MM.1S (cell line): ENCODE data around the gene NRG3.

Experiments
- DNase-seq: peaks from one replicate; pipeline ENCODE4 v3.0.0-alpha.2; 2015
- H2AFZ ChIP-seq: fragments of 300-600 bp; sonication (generic); 2 replicates; pipeline ENCODE4 v1.6.0; 2016; ENCODE audit warnings: antibody characterized with exemption, low read length
- H3F3A ChIP-seq: fragments of 300-600 bp; sonication (generic); 2 replicates; pipeline ENCODE4 v1.6.1; 2016; ENCODE audit warnings: mild to moderate bottlenecking, antibody characterized with exemption, low read length, moderate library complexity, mixed read lengths; ENCODE audit not compliant: insufficient read depth
- H3K27ac ChIP-seq: fragments of 300-600 bp; sonication (generic); 2 replicates; pipeline ENCODE4 v1.5.1; 2016; ENCODE audit warnings: mild to moderate bottlenecking, low read length
- H3K27me3 ChIP-seq: fragments of 300-600 bp; sonication (generic); replicated peaks from 2 replicates; pipeline ENCODE4 v1.6.0; 2016; ENCODE audit warnings: low read length; ENCODE audit not compliant: insufficient read depth
- H3K36me3 ChIP-seq: fragments of 300-600 bp; sonication (generic); replicated peaks from 2 replicates; pipeline ENCODE4 v1.6.1; 2016; ENCODE audit warnings: mild to moderate bottlenecking, low read length, mixed read lengths; ENCODE audit not compliant: insufficient read depth
- H3K4me1 ChIP-seq: fragments of 300-600 bp; sonication (generic); 2 replicates; pipeline ENCODE4 v1.6.1; 2016; ENCODE audit warnings: low read length, mixed read lengths
- H3K4me2 ChIP-seq: fragments of 300-600 bp; sonication (generic); 2 replicates; pipeline ENCODE4 v1.6.0; 2016; ENCODE audit warnings: low read depth, low read length
- H3K4me3 ChIP-seq: fragments of 300-600 bp; sonication (generic); 2 replicates; pipeline ENCODE4 v1.5.1; 2016; ENCODE audit warnings: low read length, mixed read lengths
- H3K79me2 ChIP-seq: fragments of 300-600 bp; sonication (generic); 2 replicates; pipeline ENCODE4 v1.6.1; 2016; ENCODE audit warnings: mixed run types, low read length, mixed read lengths
- H3K9ac ChIP-seq: fragments of 300-600 bp; sonication (generic); 2 replicates; pipeline ENCODE4 v1.6.1; 2016; ENCODE audit warnings: low read length, mixed read lengths
- H3K9me2 ChIP-seq: fragments of 300-600 bp; sonication (generic); replicated peaks from 2 replicates; pipeline ENCODE4 v1.6.1; 2016; ENCODE audit warnings: mild to moderate bottlenecking, low read length, mixed read lengths; ENCODE audit not compliant: insufficient read depth
- H3K9me3 ChIP-seq: fragments of 300-600 bp; sonication (generic); replicated peaks from 2 replicates; pipeline ENCODE4 v1.6.1; 2016; ENCODE audit warnings: mild to moderate bottlenecking, low read length, mixed read lengths; ENCODE audit not compliant: insufficient read depth
- H4K20me1 ChIP-seq: fragments of 300-600 bp; sonication (generic); 2 replicates; pipeline ENCODE4 v1.6.1; 2016; ENCODE audit warnings: mild to moderate bottlenecking, low read length, moderate library complexity, mixed read lengths; ENCODE audit not compliant: insufficient read depth
- CTCF ChIP-seq: fragments of 300-600 bp; sonication (generic); IDR thresholded peaks from 2 replicates; pipeline ENCODE4 v1.5.1; 2016; ENCODE audit warnings: antibody characterized with exemption, low read length, mixed read lengths
- EZH2 ChIP-seq: fragments of 300-600 bp; sonication (generic); optimal IDR thresholded peaks from 2 replicates; pipeline ENCODE3; 2017; ENCODE audit warnings: low read depth, mild to moderate bottlenecking, antibody characterized with exemption, low read length, mixed read lengths
- EZH2phosphoT487 ChIP-seq: fragments of 300-600 bp; sonication (generic); IDR thresholded peaks from 2 replicates; pipeline ENCODE4 v1.6.1; 2018; ENCODE audit warnings: antibody characterized with exemption, low read length

Gene NRG3

GRCh38 chr10:82742478-82742877 lies 867.5 kb downstream of the NRG3 start:
- no peak overlapping the region for H3K27ac ChIP-seq
- H3K4me1 ChIP-seq: no peaks in the 10 kb centered on the region
- H3K9me2 ChIP-seq: no peaks in the 10 kb centered on the region
- no peaks in the 10 kb centered on the region for H3K36me3 ChIP-seq
- H3K9me3 ChIP-seq: no peaks in the 10 kb centered on the region
- no peaks in the 10 kb centered on the region for H4K20me1 ChIP-seq
- H3K9ac ChIP-seq: no peak overlapping the region
- H3K4me3 ChIP-seq: no peak overlapping the region
- no peak for DNase-seq
- H3K79me2 ChIP-seq: no peaks in the 10 kb centered on the region
- TF ChIP-seq EZH2phosphoT487 (no peak), CTCF (no peak), EZH2 (no peak)
- no peak overlapping the region for H2AFZ ChIP-seq
- H3F3A ChIP-seq: no peaks in the 10 kb centered on the region
- no peaks in the 10 kb centered on the region for H3K27me3 ChIP-seq
- H3K4me2 ChIP-seq: no peak overlapping the region

GRCh38 chr10:82742898-82743297 lies 867.9 kb downstream of the NRG3 start:
- Histone ChIP-seq H3K4me2 (no peak overlapping the region), H3K36me3 (no peaks in the 10 kb centered on the region), H3F3A (no peaks in the 10 kb centered on the region), H3K9me3 (no peaks in the 10 kb centered on the region), H3K4me3 (no peak overlapping the region), H3K79me2 (no peaks in the 10 kb centered on the region), H2AFZ (no peak overlapping the region), H3K9ac (no peak overlapping the region), H3K4me1 (no peaks in the 10 kb centered on the region), H3K27ac (no peak overlapping the region), H3K27me3 (no peaks in the 10 kb centered on the region), H3K9me2 (no peaks in the 10 kb centered on the region), H4K20me1 (no peaks in the 10 kb centered on the region)
- TF ChIP-seq EZH2phosphoT487 (no peak), EZH2 (no peak), CTCF (no peak)
- no peak for DNase-seq

- H3K4me2 ChIP-seq: no peak overlapping the region
- H4K20me1 ChIP-seq: no peaks in the 10 kb centered on the region
- no peak overlapping the region for H3K9ac ChIP-seq
- no peak for DNase-seq
- H3K79me2 ChIP-seq: no peaks in the 10 kb centered on the region
- no peak overlapping the region for H3K27ac ChIP-seq
- no peaks in the 10 kb centered on the region for H3K4me1 ChIP-seq
- no peak overlapping the region for H2AFZ ChIP-seq
- no peaks in the 10 kb centered on the region for H3K9me3 ChIP-seq
- H3K9me2 ChIP-seq: no peaks in the 10 kb centered on the region
- no peak for TF ChIP-seq EZH2phosphoT487
- no peak for TF ChIP-seq CTCF
- no peak for TF ChIP-seq EZH2
- H3K27me3 ChIP-seq: no peaks in the 10 kb centered on the region
- no peaks in the 10 kb centered on the region for H3K36me3 ChIP-seq
- no peak overlapping the region for H3K4me3 ChIP-seq
- H3F3A ChIP-seq: no peaks in the 10 kb centered on the region
Measured at GRCh38 chr10:82750538-82750937, 875.5 kb downstream of the NRG3 start.
